NCI-H1105 (cell line): Measurements from ENCODE around the gene IFNL1.
"Not testable (repeated sequence)": the region's sequence is repeated elsewhere in the genome, so short reads cannot be mapped to it uniquely, and the experiment has no call there.

Source experiments
- DNase-seq: peaks from one replicate; lab custom pipeline; 2025; lab: John Stamatoyannopoulos, UW

The IFNL1 gene

GRCh38 chr19:39270036-39270871 lies 26.0 kb upstream of the IFNL1 start:
- no peak for DNase-seq

- DNase-seq = not testable (repeated sequence)
These were observed 22.3 kb upstream of the IFNL1 start for GRCh38 chr19:39273859-39274258.

GRCh38 chr19:39275578-39275977 lies 20.6 kb upstream of the IFNL1 start:
- no peak for DNase-seq

- DNase-seq = no peak
These were observed 19.5 kb upstream of the IFNL1 start for GRCh38 chr19:39276740-39277139.

GRCh38 chr19:39277598-39277997 lies 18.6 kb upstream of the IFNL1 start:
- no peak for DNase-seq

- DNase-seq = no peak
These were observed 14.2 kb upstream of the IFNL1 start for GRCh38 chr19:39282021-39282420.

- DNase-seq = no peak
These were observed 12.2 kb upstream of the IFNL1 start for GRCh38 chr19:39284032-39284431.

GRCh38 chr19:39293394-39293793 lies 2.8 kb upstream of the IFNL1 start:
- DNase-seq = no peak

- DNase-seq = peak; percentile 22
These were observed 699 bp downstream of the IFNL1 start for GRCh38 chr19:39296906-39297305.

GRCh38 chr19:39297931-39298634 lies 1.9 kb downstream of the IFNL1 start:
- no peak for DNase-seq

- no peak for DNase-seq
These were observed 3.2 kb downstream of the IFNL1 start for GRCh38 chr19:39299404-39299803.

GRCh38 chr19:39299832-39300231 lies 3.6 kb downstream of the IFNL1 start:
- no peak for DNase-seq

- DNase-seq = no peak
These were observed 4.8 kb downstream of the IFNL1 start for GRCh38 chr19:39301021-39301420.

GRCh38 chr19:39301562-39301961 lies 5.4 kb downstream of the IFNL1 start:
- no peak for DNase-seq

GRCh38 chr19:39303373-39304184 lies 7.4 kb downstream of the IFNL1 start:
- no peak for DNase-seq

- DNase-seq = no peak
These were observed 7.9 kb downstream of the IFNL1 start for GRCh38 chr19:39304185-39304513.

GRCh38 chr19:39304701-39305571 lies 8.7 kb downstream of the IFNL1 start:
- no peak for DNase-seq

GRCh38 chr19:39306075-39306474 lies 9.9 kb downstream of the IFNL1 start:
- no peak for DNase-seq

GRCh38 chr19:39307046-39307821 lies 11.0 kb downstream of the IFNL1 start:
- peak; percentile 73 for DNase-seq

GRCh38 chr19:39307822-39308530 lies 11.8 kb downstream of the IFNL1 start:
- no peak for DNase-seq
